ENCODE measurements around the gene PPL.

Gene PPL

DNA sequence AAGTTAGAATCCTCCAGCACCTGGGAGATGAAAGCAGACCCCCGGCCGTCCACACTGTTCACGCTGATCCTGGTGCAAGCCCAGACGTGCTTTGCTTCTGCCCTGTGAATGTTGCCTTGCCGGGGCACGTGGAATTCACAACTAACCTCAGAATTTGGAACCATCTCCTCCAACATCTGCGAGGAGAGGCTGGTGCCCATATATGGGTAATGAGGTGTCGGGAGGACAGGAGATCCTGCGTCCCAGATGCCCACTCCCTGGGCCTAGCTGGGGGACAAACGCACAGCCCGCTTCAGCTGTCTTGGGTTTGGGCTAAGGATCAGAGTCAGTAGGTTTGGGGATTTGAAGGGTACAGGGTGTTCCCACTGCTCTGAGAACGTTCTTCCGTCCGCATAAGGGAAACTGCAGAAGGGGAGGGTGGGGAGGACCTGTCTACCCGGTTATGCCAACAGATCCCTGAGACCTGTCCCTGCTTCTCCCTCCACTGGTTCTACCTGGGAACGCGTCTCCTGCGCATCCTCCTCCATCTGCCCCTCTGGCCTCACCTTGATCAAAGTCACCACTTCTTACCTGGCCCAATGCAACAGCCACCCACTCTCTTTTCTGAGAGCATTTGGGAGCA lies 14.1 kb downstream of the PPL start:
- H3K9ac ChIP-seq (ENCODE audit: insufficient read length): no peak overlapping the region
- DNase-seq (ENCODE audit: low read depth, low spot score): no peak
- H3K36me3 ChIP-seq (ENCODE audit: insufficient read depth, low read length): no peaks in the 10 kb centered on the region
- no peak overlapping the region for H3K4me3 ChIP-seq
- H3K9me3 ChIP-seq (ENCODE audit: low read depth, low read length): no peaks in the 10 kb centered on the region
- TF ChIP-seq FOXP2 (optimal IDR thresholded peaks at IDR 0.05; ENCODE audit: control extremely low read depth, extremely low read length, insufficient read depth) (no peak), POLR2AphosphoS5 (IDR thresholded peaks at IDR 0.05; ENCODE audit: borderline replicate concordance, low read depth, low read length) (no peak), EZH2 (IDR thresholded peaks at IDR 0.05) (no peak)
- H3K27ac ChIP-seq: no peak overlapping the region

DNA sequence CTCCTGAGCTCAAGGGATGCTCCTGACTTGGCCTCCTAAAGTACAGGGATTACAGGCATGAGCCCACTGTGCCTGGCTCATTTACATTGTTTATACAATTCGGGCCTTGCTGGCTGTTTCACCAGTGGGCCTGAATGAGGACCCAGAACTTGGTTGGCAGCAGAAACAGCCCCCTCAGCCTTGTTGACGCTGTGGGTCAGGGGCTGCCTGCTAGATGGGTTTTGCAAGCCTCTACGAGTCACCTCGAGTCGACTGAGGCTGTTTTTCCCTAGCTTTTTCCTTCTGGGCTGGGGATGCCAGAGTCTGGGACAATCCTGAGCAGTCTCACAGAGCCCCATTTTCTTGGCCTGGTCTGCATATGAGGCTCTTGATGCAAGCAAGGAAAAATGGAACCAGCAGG lies 16.1 kb downstream of the PPL start:
- DNase-seq (ENCODE audit: low read depth, low spot score): no peak
- H3K9me3 ChIP-seq (ENCODE audit: low read depth, low read length): no peaks in the 10 kb centered on the region
- H3K36me3 ChIP-seq (ENCODE audit: insufficient read depth, low read length): no peaks in the 10 kb centered on the region
- TF ChIP-seq EZH2 (IDR thresholded peaks at IDR 0.05) (no peak), POLR2AphosphoS5 (IDR thresholded peaks at IDR 0.05; ENCODE audit: borderline replicate concordance, low read depth, low read length) (no peak), FOXP2 (optimal IDR thresholded peaks at IDR 0.05; ENCODE audit: control extremely low read depth, extremely low read length, insufficient read depth) (no peak)
- no peak overlapping the region for H3K4me3 ChIP-seq
- H3K27ac ChIP-seq: no peak overlapping the region
- no peak overlapping the region for H3K9ac ChIP-seq (ENCODE audit: insufficient read length)

DNA sequence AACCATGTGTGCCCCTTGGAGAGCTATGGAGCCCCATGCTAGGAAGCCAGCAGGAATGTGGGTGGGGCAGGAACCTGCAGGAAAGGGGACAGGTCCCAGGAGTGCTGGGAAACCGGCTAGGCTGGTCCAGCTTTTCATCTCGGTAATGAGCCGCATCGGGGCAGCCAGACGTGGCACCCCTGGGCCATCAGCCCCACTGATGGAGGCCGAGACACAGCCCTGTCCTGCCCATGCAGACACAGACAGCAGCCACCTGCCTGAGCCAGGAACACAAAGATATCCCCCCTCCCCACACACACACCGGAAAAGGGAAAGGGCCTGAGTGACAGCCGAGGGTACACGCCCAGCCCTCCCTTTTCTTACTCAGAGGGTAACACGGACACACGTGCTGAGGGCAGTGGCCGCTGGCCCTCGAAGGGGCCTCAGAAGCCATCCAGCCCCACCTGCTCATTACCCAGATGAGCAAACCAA lies 18.1 kb downstream of the PPL start:
- H3K36me3 ChIP-seq (ENCODE audit: insufficient read depth, low read length): no peaks in the 10 kb centered on the region
- no peak overlapping the region for H3K4me3 ChIP-seq
- H3K9me3 ChIP-seq (ENCODE audit: low read depth, low read length): no peaks in the 10 kb centered on the region
- no peak for DNase-seq (ENCODE audit: low read depth, low spot score)
- TF ChIP-seq POLR2AphosphoS5 (IDR thresholded peaks at IDR 0.05; ENCODE audit: borderline replicate concordance, low read depth, low read length) (no peak), FOXP2 (optimal IDR thresholded peaks at IDR 0.05; ENCODE audit: control extremely low read depth, extremely low read length, insufficient read depth) (no peak), EZH2 (IDR thresholded peaks at IDR 0.05) (no peak)
- H3K9ac ChIP-seq (ENCODE audit: insufficient read length): no peak overlapping the region
- no peak overlapping the region for H3K27ac ChIP-seq

DNA sequence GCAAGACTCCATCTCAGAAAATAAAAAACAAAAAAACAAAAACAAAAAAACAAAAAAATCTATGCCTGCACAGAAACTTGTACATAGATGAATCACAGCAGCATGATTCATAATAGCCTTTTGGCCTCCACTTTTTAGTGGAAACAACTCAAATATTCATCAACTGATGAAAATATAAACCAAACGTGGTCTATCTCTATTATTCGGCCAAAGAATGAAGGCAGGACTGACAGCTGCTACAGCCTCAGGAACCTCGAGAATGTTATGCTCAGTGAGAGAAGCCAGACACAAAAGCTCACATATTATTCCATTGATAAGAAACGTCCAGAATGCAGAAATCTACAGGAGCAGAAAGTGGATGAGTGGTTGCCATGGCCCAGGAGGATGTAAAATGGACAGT lies 19.8 kb downstream of the PPL start:
- Histone ChIP-seq H3K4me3 (no peak overlapping the region), H3K9me3 (ENCODE audit: low read depth, low read length) (no peaks in the 10 kb centered on the region), H3K27ac (no peak overlapping the region), H3K36me3 (ENCODE audit: insufficient read depth, low read length) (no peaks in the 10 kb centered on the region), H3K9ac (ENCODE audit: insufficient read length) (no peak overlapping the region)
- TF ChIP-seq POLR2AphosphoS5 (IDR thresholded peaks at IDR 0.05; ENCODE audit: borderline replicate concordance, low read depth, low read length): no peak
- no peak for TF ChIP-seq FOXP2 (optimal IDR thresholded peaks at IDR 0.05; ENCODE audit: control extremely low read depth, extremely low read length, insufficient read depth)
- no peak for TF ChIP-seq EZH2 (IDR thresholded peaks at IDR 0.05)
- DNase-seq (ENCODE audit: low read depth, low spot score): no peak

DNA sequence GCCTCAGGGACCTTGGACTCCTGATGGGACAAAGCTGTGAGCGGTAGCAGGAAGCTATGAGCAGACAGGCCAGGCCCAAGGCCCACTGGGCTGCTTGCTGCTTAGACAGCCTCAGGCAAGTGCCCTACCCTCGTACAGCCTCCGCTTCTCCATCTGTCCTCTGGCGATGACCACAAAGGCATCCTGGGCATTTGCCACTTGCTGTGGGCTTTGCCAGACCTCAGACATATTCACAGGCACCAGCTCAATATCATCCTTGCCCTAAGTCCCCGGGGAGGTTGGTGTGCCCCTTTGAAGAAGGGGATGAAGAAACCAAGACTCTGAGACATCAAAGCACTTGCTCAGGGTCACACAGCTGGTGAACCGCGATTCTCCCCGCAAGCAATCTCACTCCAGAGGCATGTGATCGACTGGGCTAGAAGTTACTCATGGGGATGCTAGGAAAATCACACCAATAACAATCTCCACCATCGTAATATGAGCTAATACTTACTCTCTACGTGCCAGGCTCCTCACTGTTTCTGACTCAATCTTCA lies 21.7 kb downstream of the PPL start:
- H3K9me3 ChIP-seq (ENCODE audit: low read depth, low read length): no peaks in the 10 kb centered on the region
- H3K27ac ChIP-seq: no peak overlapping the region
- no peak overlapping the region for H3K9ac ChIP-seq (ENCODE audit: insufficient read length)
- no peak for DNase-seq (ENCODE audit: low read depth, low spot score)
- no peaks in the 10 kb centered on the region for H3K36me3 ChIP-seq (ENCODE audit: insufficient read depth, low read length)
- TF ChIP-seq POLR2AphosphoS5 (IDR thresholded peaks at IDR 0.05; ENCODE audit: borderline replicate concordance, low read depth, low read length) (no peak), FOXP2 (optimal IDR thresholded peaks at IDR 0.05; ENCODE audit: control extremely low read depth, extremely low read length, insufficient read depth) (no peak), EZH2 (IDR thresholded peaks at IDR 0.05) (no peak)
- no peak overlapping the region for H3K4me3 ChIP-seq

DNA sequence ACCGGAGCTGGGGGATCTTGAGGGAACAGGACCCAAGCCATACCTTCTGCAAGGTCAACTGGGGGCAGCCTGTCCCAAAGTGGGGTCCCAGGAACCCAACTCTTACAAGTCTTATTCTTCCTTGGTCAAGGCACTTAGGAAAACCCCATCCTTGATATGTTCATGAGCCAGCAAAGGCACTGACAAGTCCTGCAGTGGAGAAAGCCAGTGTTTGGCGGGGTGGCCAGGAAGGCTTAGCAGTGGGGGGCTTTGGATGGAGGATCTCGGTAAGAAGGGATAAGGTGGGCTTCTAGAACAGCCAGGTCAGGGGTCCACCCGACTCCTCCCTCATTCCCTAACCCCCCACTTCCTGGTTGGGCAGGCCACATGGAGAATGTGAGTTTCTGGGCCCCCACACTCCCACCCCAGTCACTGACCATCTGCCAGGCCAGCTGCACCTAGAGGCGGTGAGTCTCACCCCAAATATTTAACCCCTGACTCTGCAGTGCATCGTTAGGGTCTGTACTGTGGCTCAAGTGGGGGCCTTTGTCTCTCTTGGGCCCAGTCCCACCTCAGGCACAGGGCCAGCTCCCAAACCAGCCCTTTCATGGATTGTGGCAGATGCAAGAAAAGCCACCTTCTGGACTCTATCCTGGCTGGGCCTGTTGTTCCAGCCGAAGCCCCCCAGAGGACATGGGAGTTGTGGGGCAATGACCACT lies 22.3 kb downstream of the PPL start:
- H3K9me3 ChIP-seq (ENCODE audit: low read depth, low read length): no peaks in the 10 kb centered on the region
- TF ChIP-seq EZH2 (IDR thresholded peaks at IDR 0.05) (no peak), POLR2AphosphoS5 (IDR thresholded peaks at IDR 0.05; ENCODE audit: borderline replicate concordance, low read depth, low read length) (no peak), FOXP2 (optimal IDR thresholded peaks at IDR 0.05; ENCODE audit: control extremely low read depth, extremely low read length, insufficient read depth) (no peak)
- H3K9ac ChIP-seq (ENCODE audit: insufficient read length): no peak overlapping the region
- H3K27ac ChIP-seq: no peak overlapping the region
- H3K4me3 ChIP-seq: no peak overlapping the region
- no peak for DNase-seq (ENCODE audit: low read depth, low spot score)
- no peaks in the 10 kb centered on the region for H3K36me3 ChIP-seq (ENCODE audit: insufficient read depth, low read length)

DNA sequence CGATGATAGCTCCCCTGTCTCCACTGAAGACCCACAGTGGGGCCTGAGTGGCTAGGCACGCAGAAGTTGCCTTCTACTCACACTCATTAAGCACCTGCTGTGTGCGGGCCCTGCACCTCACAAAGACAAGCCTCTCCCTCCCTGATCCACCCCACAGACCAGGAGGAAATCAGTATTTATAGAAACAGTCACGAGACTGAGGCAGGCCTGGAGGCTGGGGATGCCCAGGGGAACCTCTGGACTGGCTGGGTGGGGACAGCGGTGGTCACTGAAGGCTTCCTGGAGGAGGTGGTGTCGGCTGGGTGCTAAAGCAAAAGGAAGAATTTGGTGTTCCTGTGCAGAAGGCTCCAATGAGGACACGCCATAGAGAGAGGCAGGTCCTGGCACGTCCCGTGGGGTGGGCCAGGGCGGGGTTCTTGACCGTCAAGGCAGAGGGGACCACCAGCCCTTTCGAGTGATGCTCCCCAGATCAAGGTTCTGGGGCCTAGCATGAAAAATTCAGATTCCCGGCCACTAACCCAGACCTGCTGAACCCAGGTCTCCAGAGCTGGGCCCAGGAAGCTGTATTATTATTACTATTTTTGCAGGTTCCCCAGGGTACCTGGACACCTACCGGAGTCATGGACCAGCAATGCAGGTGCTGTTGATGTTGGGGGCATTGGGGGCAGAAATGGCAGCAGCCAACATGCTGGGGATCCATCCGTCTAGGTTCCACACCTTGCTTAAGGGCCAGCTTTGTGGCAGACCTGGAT lies 23.0 kb downstream of the PPL start:
- Histone ChIP-seq H3K36me3 (ENCODE audit: insufficient read depth, low read length) (no peaks in the 10 kb centered on the region), H3K9ac (ENCODE audit: insufficient read length) (no peak overlapping the region), H3K4me3 (no peak overlapping the region), H3K27ac (no peak overlapping the region), H3K9me3 (ENCODE audit: low read depth, low read length) (no peaks in the 10 kb centered on the region)
- TF ChIP-seq EZH2 (IDR thresholded peaks at IDR 0.05) (no peak), FOXP2 (optimal IDR thresholded peaks at IDR 0.05; ENCODE audit: control extremely low read depth, extremely low read length, insufficient read depth) (no peak), POLR2AphosphoS5 (IDR thresholded peaks at IDR 0.05; ENCODE audit: borderline replicate concordance, low read depth, low read length) (no peak)
- DNase-seq (ENCODE audit: low read depth, low spot score): no peak

DNA sequence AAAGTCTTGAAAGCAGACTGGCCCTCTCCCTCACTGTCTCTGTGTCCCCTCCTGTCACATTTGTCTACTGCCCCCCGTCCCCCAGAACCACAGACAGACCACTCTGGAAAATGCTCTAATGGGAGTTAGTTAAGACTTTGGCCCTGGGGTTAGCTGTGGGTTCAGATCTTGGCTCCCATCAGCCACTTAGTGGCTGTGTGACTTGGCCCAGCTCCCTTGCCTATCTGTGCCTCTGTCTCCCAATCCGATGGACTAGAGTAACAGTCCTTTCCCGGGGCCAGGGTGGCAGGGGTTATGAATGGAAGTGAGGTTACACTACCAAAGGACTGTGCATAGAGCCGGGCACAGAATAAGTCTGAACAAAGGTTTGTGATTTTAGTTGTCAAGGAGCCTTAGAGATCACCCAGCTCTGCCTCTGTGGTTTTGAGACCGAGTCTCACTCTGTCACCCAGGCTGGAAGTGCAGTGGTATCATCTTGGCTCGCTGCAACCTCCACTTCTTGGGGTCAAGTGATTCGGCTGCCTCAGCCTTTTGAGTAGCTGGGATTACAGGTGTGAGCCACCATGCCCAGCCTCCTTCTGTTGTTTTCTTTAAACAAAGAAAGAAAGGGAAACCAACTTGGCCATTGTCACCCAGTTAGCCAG lies 23.7 kb downstream of the PPL start:
- no peaks in the 10 kb centered on the region for H3K9me3 ChIP-seq (ENCODE audit: low read depth, low read length)
- H3K4me3 ChIP-seq: no peak overlapping the region
- H3K27ac ChIP-seq: no peak overlapping the region
- no peak for DNase-seq (ENCODE audit: low read depth, low spot score)
- H3K9ac ChIP-seq (ENCODE audit: insufficient read length): no peak overlapping the region
- no peaks in the 10 kb centered on the region for H3K36me3 ChIP-seq (ENCODE audit: insufficient read depth, low read length)
- TF ChIP-seq POLR2AphosphoS5 (IDR thresholded peaks at IDR 0.05; ENCODE audit: borderline replicate concordance, low read depth, low read length) (no peak), FOXP2 (optimal IDR thresholded peaks at IDR 0.05; ENCODE audit: control extremely low read depth, extremely low read length, insufficient read depth) (no peak)

Measured in SK-N-MC (cell line).